OCI-LY1 (cell line): ENCODE measurements around the gene PCBP4.

Experiments used
- H2AFZ ChIP-seq: fragments of 200-600 bp; sonication (generic), shearing (Covaris generic); 2 replicates; pipeline ENCODE4 v1.6.0; 2014; ENCODE audit warnings: antibody characterized with exemption, mild to moderate bottlenecking, low read length
- H3F3A ChIP-seq: fragments of 200-600 bp; sonication (generic), shearing (Covaris generic); 2 replicates; pipeline ENCODE4 v1.6.0; 2014; ENCODE audit warnings: mild to moderate bottlenecking, antibody characterized with exemption, low read length, moderate library complexity; ENCODE audit not compliant: insufficient read depth
- H3K27ac ChIP-seq: fragments of 200-600 bp; sonication (generic); 2 replicates; pipeline ENCODE4 v1.5.1; 2014; ENCODE audit warnings: low read length, mixed run types, mild to moderate bottlenecking, low read depth; ENCODE audit not compliant: poor library complexity, severe bottlenecking
- H3K27me3 ChIP-seq: fragments of 200-600 bp; sonication (generic); 2 replicates; pipeline ENCODE4 v1.6.0; 2014; ENCODE audit warnings: antibody characterized with exemption, mild to moderate bottlenecking, low read length, moderate library complexity; ENCODE audit not compliant: insufficient read depth
- H3K36me3 ChIP-seq: fragments of 200-600 bp; sonication (generic); 2 replicates; pipeline ENCODE4 v1.6.1; 2014; ENCODE audit warnings: mild to moderate bottlenecking, antibody characterized with exemption, low read length, moderate library complexity, mixed read lengths; ENCODE audit not compliant: insufficient read depth
- H3K4me1 ChIP-seq: fragments of 200-600 bp; sonication (generic); 2 replicates; pipeline ENCODE4 v1.5.1; 2014; ENCODE audit warnings: mild to moderate bottlenecking, low read length, moderate library complexity; ENCODE audit not compliant: insufficient read depth, severe bottlenecking
- H3K4me2 ChIP-seq: fragments of 200-600 bp; sonication (generic), shearing (Covaris generic); 2 replicates; pipeline ENCODE4 v1.6.1; 2014; ENCODE audit warnings: low read length
- H3K4me3 ChIP-seq: fragments of 200-600 bp; sonication (generic); 2 replicates; pipeline ENCODE4 v1.5.1; 2014; ENCODE audit warnings: low read length, low read depth, mild to moderate bottlenecking, mixed read lengths; ENCODE audit not compliant: poor library complexity, severe bottlenecking
- H3K79me2 ChIP-seq: fragments of 200-600 bp; shearing (Covaris generic); 2 replicates; pipeline ENCODE4 v1.6.1; 2016; ENCODE audit warnings: mixed run types, low read length, mixed read lengths; ENCODE audit not compliant: insufficient read depth
- H3K9ac ChIP-seq: fragments of 200-600 bp; sonication (generic), shearing (Covaris generic); 2 replicates; pipeline ENCODE4 v1.6.1; 2014; ENCODE audit warnings: mild to moderate bottlenecking, low read length, mixed read lengths
- H3K9me2 ChIP-seq: fragments of 200-600 bp; sonication (generic), shearing (Covaris generic); 2 replicates; pipeline ENCODE4 v1.6.1; 2014; ENCODE audit warnings: low read depth, mild to moderate bottlenecking, low read length, mixed read lengths
- H3K9me3 ChIP-seq: fragments of 200-600 bp; shearing (Covaris generic); 2 replicates; pipeline ENCODE4 v1.6.1; 2014; ENCODE audit warnings: low read length, mixed read lengths
- H4K20me1 ChIP-seq: fragments of 200-600 bp; sonication (generic), shearing (Covaris generic); 2 replicates; pipeline ENCODE4 v1.6.0; 2016; ENCODE audit warnings: mild to moderate bottlenecking, low read length; ENCODE audit not compliant: insufficient read depth
- CTCF ChIP-seq: fragments of 200-600 bp; sonication (generic), shearing (Covaris generic); IDR thresholded peaks from 2 replicates; pipeline ENCODE4 v1.5.1; 2017; ENCODE audit warnings: mild to moderate bottlenecking, antibody characterized with exemption, low read length, moderate library complexity, mixed read lengths
- EZH2 ChIP-seq: fragments of 200-600 bp; sonication (generic), shearing (Covaris generic); IDR thresholded peaks from 2 replicates; pipeline ENCODE4 v1.8.0; 2017; ENCODE audit warnings: borderline replicate concordance, mixed run types, mild to moderate bottlenecking, antibody characterized with exemption, low read length, moderate library complexity, mixed read lengths

PCBP4 gene

GRCh38 chr3:51964521-51964920 lies 2.7 kb downstream of the PCBP4 start:
- H3K4me1 ChIP-seq = peaks cover 11% of the 10 kb centered on the region
- no peak overlapping the region for H3K27ac ChIP-seq
- H3K4me3 ChIP-seq = no peak overlapping the region
- H3F3A ChIP-seq = no peaks in the 10 kb centered on the region
- TF ChIP-seq CTCF (no peak), EZH2 (no peak)
- H3K9me2 ChIP-seq = no peaks in the 10 kb centered on the region
- H4K20me1 ChIP-seq = no peaks in the 10 kb centered on the region
- H3K27me3 ChIP-seq = no peaks in the 10 kb centered on the region
- H3K79me2 ChIP-seq = no peaks in the 10 kb centered on the region
- no peak overlapping the region for H3K9ac ChIP-seq
- no peak overlapping the region for H3K4me2 ChIP-seq
- peaks cover 10% of the 10 kb centered on the region; the same call in 1 of the 2 replicates for H3K36me3 ChIP-seq
- no peak overlapping the region for H2AFZ ChIP-seq
- no peaks in the 10 kb centered on the region for H3K9me3 ChIP-seq

- no peak overlapping the region for H3K27ac ChIP-seq
- TF ChIP-seq EZH2 (no peak), CTCF (no peak)
These were observed 3.3 kb downstream of the PCBP4 start for GRCh38 chr3:51963951-51964451.

GRCh38 chr3:51962854-51963530 lies 4.3 kb downstream of the PCBP4 start:
- Histone ChIP-seq H3K9me2 (no peaks in the 10 kb centered on the region), H2AFZ (no peak overlapping the region), H3F3A (no peaks in the 10 kb centered on the region), H3K9me3 (no peaks in the 10 kb centered on the region), H3K36me3 (no peaks in the 10 kb centered on the region), H3K4me1 (peaks cover 10% of the 10 kb centered on the region), H3K4me2 (no peak overlapping the region), H3K27me3 (no peaks in the 10 kb centered on the region), H3K9ac (no peak overlapping the region), H4K20me1 (no peaks in the 10 kb centered on the region), H3K79me2 (no peaks in the 10 kb centered on the region), H3K27ac (no peak overlapping the region), H3K4me3 (no peak overlapping the region)
- no peak for TF ChIP-seq EZH2
- no peak for TF ChIP-seq CTCF

More at GRCh38 chr3:51963951-51964451, 3.3 kb downstream of the PCBP4 start:
- Histone ChIP-seq H2AFZ (no peak overlapping the region), H3K4me1 (peaks cover 11% of the 10 kb centered on the region), H3K4me3 (no peak overlapping the region), H3F3A (no peaks in the 10 kb centered on the region), H3K9me3 (no peaks in the 10 kb centered on the region), H3K4me2 (no peak overlapping the region), H3K9me2 (no peaks in the 10 kb centered on the region), H3K27me3 (no peaks in the 10 kb centered on the region), H3K79me2 (no peaks in the 10 kb centered on the region), H4K20me1 (no peaks in the 10 kb centered on the region), H3K36me3 (peaks cover 5% of the 10 kb centered on the region; the same call in 1 of the 2 replicates), H3K9ac (no peak overlapping the region)
